Stimulated activated CD8-positive, alpha-beta memory T cell treated with anti-CD3 and anti-CD28 coated beads, Interleukin-2, amount 100 ng/mL, for 1 hour (primary cell): ENCODE measurements around the gene CNGA2.

Source experiments
- DNase-seq, 2 donors: peaks; one replicate each; pipeline ENCODE4 v3.0.0-alpha.2; 2020; ENCODE audit warnings: low read depth in 2 of 2

The CNGA2 gene

GRCh38 chrX:151752847-151753246 is 18.3 kb downstream of the CNGA2 start:
- no peak for DNase-seq

GRCh38 chrX:151753313-151754046 is 18.9 kb downstream of the CNGA2 start:
- no peak for DNase-seq

- DNase-seq: no peak
Observed at GRCh38 chrX:151754047-151754429, 19.5 kb downstream of the CNGA2 start.

GRCh38 chrX:151754641-151755215 is 20.2 kb downstream of the CNGA2 start:
- no peak for DNase-seq

- no peak for DNase-seq
Observed at GRCh38 chrX:151759041-151759708, 24.6 kb downstream of the CNGA2 start.

- DNase-seq: no peak
Observed at GRCh38 chrX:151762802-151763201, 28.3 kb downstream of the CNGA2 start.

- no peak for DNase-seq
Observed at GRCh38 chrX:151763711-151764110, 29.2 kb downstream of the CNGA2 start.

GRCh38 chrX:151765026-151765425 is 30.5 kb downstream of the CNGA2 start:
- no peak for DNase-seq

GRCh38 chrX:151771726-151772125 is 37.2 kb downstream of the CNGA2 start:
- no peak for DNase-seq

GRCh38 chrX:151773434-151773833 is 38.9 kb downstream of the CNGA2 start:
- no peak for DNase-seq

- no peak for DNase-seq
Observed at GRCh38 chrX:151774421-151774820, 39.9 kb downstream of the CNGA2 start.

GRCh38 chrX:151776181-151776731 is 41.7 kb downstream of the CNGA2 start:
- no peak for DNase-seq

GRCh38 chrX:151776936-151777335 is 42.4 kb downstream of the CNGA2 start:
- DNase-seq: no peak

GRCh38 chrX:151779258-151779657 is 44.7 kb downstream of the CNGA2 start:
- DNase-seq: no peak

- DNase-seq: no peak
Observed at GRCh38 chrX:151780621-151781020, 46.1 kb downstream of the CNGA2 start.

GRCh38 chrX:151789179-151789800 is 54.7 kb downstream of the CNGA2 start:
- no peak for DNase-seq

GRCh38 chrX:151790481-151791160 is 56.1 kb downstream of the CNGA2 start:
- no peak for DNase-seq

- no peak for DNase-seq
Observed at GRCh38 chrX:151791961-151792360, 57.4 kb downstream of the CNGA2 start.

- no peak for DNase-seq
Observed at GRCh38 chrX:151792505-151792904, 58.0 kb downstream of the CNGA2 start.

- no peak for DNase-seq
Observed at GRCh38 chrX:151793886-151794285, 59.3 kb downstream of the CNGA2 start.
